GM15510 (cell line): ENCODE measurements around the gene PEAR1.

ENCODE experiments used
- POLR2A ChIP-seq: IDR thresholded peaks from 3 replicates; pipeline ENCODE4 v1.6.1; 2011; ENCODE audit warnings: borderline replicate concordance; ENCODE audit not compliant: insufficient read length; ENCODE audit errors: extremely low read depth

The PEAR1 gene

DNA sequence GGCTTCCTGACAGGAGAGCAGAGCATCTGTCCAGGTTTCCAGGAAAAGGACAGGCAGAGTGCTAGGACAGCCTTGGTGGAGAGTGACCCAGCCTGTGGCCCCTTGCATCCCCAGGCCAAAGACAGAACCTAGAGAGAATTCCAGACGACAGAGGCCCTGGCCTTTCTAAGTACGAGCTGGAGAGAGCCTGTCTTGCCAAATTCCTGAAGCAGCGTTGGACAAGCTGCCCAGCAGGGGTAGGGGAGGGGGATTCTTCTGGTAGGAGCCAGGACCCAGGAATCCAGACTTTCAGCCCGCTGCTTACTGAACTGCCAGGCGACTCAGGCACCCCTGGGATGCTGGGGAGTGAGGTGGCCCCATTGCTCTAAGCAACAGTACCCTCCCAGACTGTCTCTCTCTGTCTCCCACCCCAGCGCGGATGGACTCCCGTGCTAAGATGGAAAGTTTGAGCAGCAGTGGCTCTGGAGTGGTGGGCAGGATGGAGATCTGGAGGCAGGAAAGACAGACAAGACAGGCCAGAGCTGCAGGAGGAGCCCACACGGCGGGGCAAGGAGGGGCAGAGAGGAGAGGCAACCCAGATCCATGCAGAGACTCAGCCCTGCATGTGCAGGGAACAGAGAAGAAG, 8.8 kb upstream of the PEAR1 start:
- TF ChIP-seq POLR2A, result no peak

DNA sequence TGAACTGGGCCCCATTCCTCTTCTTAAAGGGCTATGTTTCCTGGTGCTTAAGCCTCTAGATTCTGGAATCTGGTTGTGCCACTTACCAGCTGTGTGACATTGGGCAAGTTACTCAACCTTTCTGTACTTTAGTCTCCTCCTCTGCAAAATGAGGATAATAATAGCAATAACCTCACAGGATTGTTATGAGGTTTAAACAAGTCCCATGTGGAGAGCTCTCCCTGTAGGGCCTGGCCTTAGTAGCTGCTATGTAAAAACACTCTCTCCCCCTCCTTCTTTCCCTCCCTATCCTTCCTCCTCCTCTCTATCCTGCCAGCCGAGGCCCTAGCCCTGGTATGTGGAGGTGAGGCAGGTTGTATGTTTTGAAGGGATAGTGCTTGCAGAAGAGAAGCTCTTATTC, 8.2 kb upstream of the PEAR1 start:
- no peak for TF ChIP-seq POLR2A

DNA sequence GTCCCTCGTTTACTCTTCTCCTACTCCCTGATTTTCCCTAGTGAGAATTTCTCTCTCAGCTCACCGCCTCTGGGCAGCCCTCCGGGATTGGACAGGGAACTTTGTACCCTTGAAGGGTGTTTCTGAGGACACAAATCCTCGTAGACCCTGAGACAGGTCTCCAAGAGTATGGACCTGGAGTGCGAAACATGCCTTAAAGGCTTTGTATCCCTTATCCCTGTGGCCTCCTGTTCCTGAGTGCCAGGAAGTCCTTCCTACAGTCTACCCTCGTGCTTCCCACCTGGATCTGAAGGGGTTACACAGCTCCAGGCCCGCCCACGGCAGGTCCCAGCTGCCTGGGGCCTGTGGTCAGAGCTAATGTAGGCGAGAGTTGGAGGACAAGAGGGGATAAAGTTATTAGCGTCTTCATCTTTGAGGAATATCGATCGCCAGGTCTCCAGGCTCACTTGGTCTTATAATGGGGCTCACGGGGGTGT, 7.6 kb upstream of the PEAR1 start:
- TF ChIP-seq POLR2A, result no peak

DNA sequence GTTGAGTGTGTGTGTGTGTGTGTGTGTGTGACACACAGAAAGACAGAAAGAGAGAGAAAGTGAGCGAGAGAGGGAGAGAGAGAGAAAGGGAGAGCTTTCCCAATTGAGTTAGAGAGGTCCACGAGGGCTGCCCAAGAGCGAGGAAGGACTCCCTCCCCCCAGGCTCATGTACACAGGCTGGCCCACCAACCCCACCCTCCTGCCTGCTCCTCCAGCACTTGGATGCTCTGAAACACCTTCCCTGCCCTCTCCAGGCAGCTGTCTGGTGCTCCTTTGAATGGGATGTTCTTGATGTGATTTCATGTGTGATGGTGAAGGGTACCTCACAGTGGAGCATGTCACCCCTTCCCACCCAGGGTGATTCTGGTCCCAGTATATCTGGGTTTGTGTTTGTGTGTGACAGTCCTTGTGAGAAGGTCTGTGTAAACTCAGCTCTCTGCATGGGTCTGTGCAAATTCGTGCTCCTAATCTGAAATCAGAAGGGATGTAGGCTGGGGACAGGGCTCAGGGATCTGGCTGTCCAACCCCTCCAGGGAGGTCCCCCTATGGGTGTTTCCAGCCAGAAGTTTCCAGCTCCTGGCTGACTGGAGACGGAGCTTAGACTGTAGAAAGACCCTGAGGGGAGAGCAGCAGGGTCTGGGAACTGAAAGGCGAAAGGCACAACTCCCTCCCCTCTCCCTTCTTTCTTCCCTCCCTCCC, 6.8 kb upstream of the PEAR1 start:
- no peak for TF ChIP-seq POLR2A

DNA sequence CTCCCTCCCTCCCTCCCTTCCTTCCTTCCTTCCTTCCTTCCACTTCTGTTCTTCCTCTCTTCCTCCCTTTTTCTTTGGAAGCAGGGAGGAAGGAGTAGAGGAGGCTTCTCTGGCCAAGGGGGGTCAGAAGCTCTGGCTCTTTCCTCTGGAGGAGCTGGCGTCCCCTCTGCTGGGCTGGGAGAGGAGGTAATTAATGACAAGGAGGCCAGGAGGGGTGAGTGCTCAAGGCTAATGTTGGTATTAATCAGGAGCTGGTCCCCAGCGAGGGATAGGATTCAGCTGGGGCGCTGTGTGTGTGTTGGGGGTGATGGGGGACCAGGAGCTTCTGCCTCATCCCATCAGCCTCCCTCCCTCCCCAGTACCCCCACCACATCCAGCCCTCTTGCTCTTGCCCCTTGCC, 6.2 kb upstream of the PEAR1 start:
- no peak for TF ChIP-seq POLR2A

DNA sequence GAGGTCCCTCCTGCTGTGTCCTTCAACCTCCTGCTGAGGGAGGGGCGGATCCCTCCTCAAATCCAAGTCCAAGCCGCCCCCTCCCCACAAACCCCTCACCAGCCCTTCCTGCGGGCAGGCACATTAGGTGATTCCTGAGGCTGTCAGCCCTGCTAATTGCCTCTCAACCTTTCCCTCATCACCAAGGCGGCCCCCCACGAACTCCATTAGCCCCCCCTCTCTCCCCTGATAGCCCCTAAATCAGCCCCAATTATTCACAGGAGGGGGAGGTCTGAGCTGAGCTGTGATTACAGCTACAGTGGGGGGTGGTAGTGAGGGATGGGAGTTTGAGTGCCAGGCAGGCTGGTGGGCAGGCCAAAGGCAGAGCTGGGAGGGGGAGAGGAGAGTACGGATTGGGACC, 5.8 kb upstream of the PEAR1 start:
- no peak for TF ChIP-seq POLR2A

DNA sequence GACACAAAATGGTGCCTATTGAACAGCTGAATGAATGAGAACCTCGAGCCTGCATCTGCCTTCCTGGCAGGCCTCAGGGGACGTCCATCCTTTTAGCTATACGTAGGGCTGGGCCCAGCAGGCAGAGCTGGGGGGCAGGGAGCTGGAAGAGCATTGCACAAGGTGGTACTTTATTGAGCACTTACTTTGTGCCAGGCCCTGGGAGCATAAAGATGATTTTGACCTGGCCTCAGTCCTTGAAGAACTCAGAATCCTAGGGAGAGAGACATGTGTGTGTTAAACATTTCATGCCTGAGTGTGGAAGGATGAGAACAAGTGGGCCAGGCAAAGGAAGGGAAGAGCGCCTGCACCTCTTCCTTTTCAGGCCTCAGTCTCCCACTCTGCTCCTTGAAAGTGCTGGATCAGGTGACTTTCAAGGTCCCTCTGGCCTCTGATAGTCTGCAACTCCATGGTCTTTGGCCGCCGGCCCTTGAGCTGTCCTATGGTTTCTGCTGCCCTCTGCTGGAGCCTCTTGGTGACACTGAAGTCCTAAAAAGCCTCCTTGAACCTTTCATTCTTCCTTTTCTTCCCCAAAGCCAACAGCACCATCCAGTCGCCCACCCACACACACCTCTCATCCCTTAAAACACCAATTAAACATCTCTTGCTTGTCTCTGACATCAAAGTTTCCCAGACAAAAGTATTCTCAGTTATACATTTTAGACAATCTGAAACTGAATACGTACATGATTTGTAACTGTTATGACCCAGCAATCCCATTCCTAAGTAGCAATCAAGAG, 3.5 kb upstream of the PEAR1 start:
- no peak for TF ChIP-seq POLR2A

DNA sequence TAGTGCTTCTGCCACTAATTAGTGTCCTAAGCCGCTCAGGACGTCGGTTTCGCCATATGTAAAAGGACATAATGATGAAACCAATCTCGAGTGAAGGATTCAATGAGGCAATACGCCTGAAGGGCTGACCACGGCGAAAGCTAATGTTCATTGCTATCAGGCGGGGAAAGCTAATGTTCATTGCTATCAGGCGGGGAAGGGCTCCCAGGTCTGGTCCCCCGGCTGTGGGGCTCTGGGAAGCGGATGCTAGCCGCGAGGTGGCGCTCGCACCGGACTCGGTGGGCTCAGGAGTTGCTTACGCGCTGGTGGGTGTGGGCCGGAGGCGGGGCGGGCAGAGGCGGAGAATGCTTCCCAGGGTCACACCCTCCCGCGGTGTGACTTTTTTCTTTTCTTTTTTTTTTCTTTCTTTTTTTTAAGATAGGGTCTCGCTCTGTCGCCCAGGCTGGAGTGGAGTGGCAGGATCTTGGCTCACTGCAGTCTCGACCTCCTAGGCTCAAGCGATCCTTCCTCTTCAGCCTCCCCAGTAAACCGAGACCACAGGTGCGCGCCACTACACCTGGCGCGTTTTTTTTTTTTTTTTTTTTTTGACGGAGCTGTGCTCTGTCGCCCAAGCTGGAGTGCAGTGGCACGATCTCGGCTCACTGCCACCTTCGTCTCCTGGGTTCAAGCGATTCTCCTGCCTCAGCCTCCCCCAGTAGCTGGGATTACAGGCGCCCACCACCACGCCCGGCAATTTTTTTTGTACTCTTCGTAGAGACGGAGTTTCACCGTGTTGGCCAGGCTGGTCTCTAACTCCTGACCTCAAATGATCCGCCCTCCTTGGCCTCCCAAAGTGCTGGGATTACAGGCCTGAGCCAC, 1.1 kb upstream of the PEAR1 start:
- no peak for TF ChIP-seq POLR2A

DNA sequence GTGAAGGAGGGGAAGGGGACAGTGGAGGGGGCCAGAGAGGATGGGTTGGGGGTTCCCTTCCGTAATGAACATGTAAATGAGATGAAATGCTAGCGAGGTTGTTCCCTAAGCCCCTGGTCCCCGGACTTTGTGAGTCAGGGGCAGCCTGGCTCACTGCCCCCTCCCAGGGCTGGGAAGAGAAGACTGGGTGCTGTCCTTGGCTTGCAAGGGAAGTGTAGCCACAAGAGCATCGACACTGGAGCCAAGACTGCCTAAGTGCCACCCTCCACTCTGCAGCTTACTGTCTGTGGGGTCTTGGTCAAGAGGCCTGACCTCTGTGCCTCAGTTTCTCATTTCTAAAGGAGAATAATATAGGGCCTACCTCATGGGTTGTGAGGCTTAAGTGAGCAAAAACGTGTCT, 483 bp downstream of the PEAR1 start:
- TF ChIP-seq POLR2A, result no peak

DNA sequence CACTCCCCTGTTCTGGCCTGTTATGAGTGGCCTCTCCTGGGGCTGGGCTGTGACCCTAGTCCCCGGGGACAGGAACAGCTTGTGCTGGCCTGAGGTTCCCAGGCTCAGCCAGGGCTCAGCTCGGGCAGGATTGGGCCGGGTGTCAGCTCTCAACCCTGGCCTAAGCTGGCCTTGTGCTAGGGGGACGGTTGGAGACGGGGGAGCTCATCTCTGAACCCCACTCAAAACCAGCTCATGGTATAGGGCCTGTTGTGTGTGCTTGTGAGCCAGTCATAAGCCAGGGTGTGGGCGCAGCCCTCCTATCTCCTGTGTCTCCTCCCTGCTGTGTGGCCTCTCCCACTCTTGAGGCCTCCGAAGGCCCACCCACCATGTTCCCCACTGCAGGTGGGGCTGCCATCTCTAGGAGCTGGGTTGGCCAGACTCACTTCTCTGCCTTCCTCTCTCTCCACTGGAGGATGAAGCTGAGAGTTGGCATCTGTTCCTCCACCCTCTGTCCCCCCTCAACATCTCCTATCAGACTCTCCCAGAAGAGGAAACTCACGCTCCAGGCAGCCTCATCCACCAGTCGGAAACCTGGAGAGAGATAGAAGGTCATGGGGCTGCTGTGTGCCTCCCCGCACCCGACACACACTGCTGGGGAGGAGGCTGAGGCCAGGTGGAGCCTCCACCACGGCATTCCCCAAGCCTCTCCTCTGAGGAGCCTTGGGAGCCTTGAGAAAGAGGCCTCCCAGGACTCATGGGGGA, 1.4 kb downstream of the PEAR1 start:
- no peak for TF ChIP-seq POLR2A

DNA sequence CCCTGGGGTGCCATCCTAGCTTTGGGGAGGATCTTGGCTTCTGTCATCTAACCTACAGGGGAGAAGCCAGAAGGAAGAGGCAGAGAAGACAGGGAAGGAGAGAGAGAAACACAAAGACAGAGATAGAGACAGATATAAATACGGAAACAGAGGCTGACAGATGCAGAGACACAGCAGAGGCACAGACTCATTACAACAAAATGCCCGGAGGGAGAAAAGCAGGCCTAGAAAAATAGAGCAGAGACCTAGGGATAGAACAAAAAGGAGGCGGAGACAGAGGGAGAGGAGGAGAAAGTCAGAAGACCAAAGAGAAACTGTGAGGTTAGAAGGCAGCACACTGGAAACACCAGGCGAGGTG, 1.9 kb downstream of the PEAR1 start:
- TF ChIP-seq POLR2A, result no peak

DNA sequence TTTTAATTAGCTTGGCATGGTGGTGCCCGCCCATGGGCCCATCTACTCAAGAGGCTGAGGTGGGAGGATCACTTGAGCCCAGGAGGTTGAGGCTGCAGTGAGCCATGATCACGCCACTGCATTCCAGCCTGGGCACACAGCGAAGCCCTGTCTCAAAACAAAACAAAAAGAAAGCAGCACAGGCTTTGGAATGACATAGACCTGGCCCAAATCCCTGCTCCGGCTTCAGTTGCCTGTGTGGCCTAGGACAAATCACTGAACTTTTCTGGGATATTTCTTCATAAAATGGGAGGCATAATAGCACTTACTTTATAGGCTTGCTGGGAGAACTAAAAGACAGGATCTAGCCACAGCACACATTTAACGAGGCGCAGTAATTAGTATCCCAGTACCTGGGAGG, 2.4 kb downstream of the PEAR1 start:
- TF ChIP-seq POLR2A, result no peak

DNA sequence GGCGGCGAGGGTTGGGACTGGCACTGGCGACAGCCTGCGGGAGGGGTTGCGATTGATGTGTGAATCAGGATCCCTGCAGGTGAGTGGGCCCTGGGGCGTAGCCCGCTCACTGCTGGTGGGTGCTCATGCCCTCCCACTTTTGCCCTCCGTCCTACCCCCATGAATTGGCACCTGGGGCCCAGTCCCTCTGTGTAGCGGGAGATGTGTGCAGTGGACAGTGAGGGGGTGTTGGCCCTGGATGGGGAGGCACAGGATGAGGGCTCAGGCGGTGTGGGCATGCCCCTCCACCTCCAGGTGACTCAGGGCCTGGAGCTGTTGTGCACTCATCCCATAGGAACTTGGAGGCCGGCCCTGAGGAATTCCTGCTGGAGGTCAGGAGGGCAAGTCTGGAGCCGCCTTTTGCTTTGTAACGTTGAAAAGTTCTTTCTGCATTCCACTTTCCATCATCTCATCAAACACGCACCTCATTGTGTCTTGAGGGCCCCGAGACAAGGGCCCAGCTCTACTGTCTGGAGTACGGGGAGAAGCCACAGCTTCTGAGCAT, 3.0 kb downstream of the PEAR1 start:
- TF ChIP-seq POLR2A, result no peak
